GM12801 (cell line): ENCODE measurements around the gene CFAP20DC.

ENCODE experiments used
- TF ChIP-seq, protein P1 (sequence below): IDR thresholded peaks from one replicate; pipeline ENCODE4 v1.5.1; 2011; ENCODE audit warnings: control low read depth; ENCODE audit not compliant: insufficient read length; ENCODE audit errors: extremely low read depth

Gene CFAP20DC

GRCh38 chr3:59049671-59050331 is at the start of gene CFAP20DC:
Gene CFAP20DC, minus strand, starts transcription at chr3:59050025. Its CDS starts 394 bp downstream, at chr3:59049631.
- TF ChIP-seq, protein P1, sequence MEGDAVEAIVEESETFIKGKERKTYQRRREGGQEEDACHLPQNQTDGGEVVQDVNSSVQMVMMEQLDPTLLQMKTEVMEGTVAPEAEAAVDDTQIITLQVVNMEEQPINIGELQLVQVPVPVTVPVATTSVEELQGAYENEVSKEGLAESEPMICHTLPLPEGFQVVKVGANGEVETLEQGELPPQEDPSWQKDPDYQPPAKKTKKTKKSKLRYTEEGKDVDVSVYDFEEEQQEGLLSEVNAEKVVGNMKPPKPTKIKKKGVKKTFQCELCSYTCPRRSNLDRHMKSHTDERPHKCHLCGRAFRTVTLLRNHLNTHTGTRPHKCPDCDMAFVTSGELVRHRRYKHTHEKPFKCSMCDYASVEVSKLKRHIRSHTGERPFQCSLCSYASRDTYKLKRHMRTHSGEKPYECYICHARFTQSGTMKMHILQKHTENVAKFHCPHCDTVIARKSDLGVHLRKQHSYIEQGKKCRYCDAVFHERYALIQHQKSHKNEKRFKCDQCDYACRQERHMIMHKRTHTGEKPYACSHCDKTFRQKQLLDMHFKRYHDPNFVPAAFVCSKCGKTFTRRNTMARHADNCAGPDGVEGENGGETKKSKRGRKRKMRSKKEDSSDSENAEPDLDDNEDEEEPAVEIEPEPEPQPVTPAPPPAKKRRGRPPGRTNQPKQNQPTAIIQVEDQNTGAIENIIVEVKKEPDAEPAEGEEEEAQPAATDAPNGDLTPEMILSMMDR, result no peak

DNA sequence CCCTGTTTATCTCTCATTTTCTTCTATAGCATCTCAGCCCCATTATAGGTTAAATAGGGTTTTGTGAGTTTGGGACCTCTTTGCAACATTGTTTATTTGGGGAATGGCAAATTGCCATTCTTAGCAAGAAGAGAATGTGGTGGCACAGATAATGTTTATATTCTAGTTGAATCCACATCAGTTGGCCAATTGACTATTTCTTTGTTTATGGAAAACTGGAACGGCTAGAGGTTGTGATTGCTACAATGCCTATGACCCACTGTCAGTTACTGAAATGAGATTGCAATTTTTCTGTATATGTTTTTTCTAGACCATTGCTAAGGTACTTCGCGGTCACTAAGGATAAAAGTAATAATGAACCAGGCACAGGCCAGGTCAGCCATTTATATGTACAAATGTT is 44.6 kb upstream of the CFAP20DC start:
- TF ChIP-seq, protein P1, result no peak

DNA sequence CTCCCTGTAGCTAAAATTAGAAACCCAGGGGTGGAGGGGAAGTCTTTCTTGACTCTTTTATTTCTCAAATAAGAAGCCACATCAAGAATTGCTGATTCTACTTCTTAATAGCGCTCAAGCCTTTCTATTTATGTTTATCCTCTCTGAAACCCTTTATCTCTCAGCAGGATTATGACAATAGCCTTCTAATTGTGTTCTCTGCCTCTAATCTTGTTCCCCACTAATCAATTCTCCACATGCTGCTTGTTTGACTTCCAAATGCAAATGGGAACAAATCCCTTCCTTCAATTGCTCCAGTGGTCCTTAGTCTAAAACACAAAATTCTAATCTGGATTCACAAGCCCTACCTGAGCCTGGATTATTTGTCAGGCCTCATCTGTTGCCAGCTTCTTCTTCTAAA is 43.7 kb upstream of the CFAP20DC start:
- TF ChIP-seq, protein P1, result no peak

- TF ChIP-seq, protein P1, result no peak
These were observed 38.9 kb upstream of the CFAP20DC start for GRCh38 chr3:59088761-59089160.

DNA sequence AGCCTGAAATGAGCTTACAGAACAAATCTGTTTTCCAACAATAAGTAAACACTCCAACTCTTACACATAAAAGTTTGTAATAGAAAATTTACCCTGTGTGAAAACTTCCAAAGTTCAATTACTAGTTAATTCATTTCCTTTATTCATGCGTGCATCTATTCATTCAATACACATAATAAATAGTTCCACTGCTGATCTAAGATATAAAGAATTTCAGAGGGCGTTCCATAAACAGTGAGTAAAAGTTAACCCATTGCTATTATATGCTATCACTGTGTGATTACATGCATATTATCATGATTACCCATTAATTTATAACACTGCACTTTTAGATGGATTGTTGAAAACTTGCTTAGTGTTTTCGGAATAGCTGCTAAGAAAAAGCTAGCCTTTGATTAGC is 36.2 kb upstream of the CFAP20DC start:
- TF ChIP-seq, protein P1, result no peak

DNA sequence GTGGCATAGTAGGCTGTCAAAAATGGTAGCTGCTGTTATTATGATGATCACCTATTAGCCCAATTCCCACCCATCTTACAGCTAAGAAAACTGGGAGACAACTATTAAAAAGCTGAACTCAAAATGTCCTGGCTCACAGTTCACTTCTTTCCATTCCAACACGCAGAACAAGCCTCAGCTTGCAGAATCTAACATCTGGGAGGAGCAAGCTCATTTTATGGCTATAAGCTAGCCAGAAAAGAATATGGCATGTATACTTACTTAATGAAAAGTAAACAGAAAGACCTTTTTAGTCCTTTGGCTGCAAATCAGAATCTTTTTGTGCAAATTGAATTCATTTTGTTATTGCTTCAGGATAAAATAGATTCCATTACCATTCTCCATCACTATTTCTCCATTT is 34.8 kb upstream of the CFAP20DC start:
- TF ChIP-seq, protein P1, result no peak

- TF ChIP-seq, protein P1, result no peak
These were observed 32.3 kb upstream of the CFAP20DC start for GRCh38 chr3:59082106-59082505.
